OCI-LY7 (cell line): ENCODE results near the gene TUBAL3. TPM values are rescaled to one million over a fixed set of nuclear protein-coding genes. Genes with fewer than 3 reads are reported as not detected.

Experiments
- BruUV-seq: library from RNA; stranded (reverse); fragments of 400-500 nt; replicated peaks from 2 replicates; lab custom pipeline; 2021; lab: Mats Ljungman, UMichigan
- CTCF ChIA-PET: fragments of 300-600 bp; sonication (Branson Sonifier 250); formaldehyde crosslinking; loops from one replicate; lab custom pipeline; 2022; ENCODE audit warnings: antibody characterized with exemption; ENCODE audit not compliant: unreplicated experiment; lab: Charles Lee
- POLR2A ChIA-PET: fragments of 300-600 bp; sonication (Branson Sonifier 250); formaldehyde crosslinking; loops from one replicate; lab custom pipeline; 2022; ENCODE audit warnings: antibody characterized with exemption; lab: Charles Lee
- DNase-seq: peaks from one replicate; pipeline ENCODE4 v3.0.0-alpha.2; 2015; ENCODE audit warnings: low spot score
- H2AFZ ChIP-seq: fragments of 200-600 bp; sonication (generic), shearing (Covaris generic); 2 replicates; pipeline ENCODE4 v1.6.1; 2014; ENCODE audit warnings: mild to moderate bottlenecking, antibody characterized with exemption, low read length, moderate library complexity
- H3K27ac ChIP-seq: fragments of 200-600 bp; sonication (generic); 2 replicates; pipeline ENCODE4 v1.5.1; 2014; ENCODE audit warnings: mixed run types, low read depth, mild to moderate bottlenecking, moderate library complexity, low read length, inconsistent platforms; ENCODE audit not compliant: poor library complexity, severe bottlenecking
- H3K36me3 ChIP-seq: fragments of 200-600 bp; sonication (generic); 2 replicates; pipeline ENCODE4 v1.6.1; 2014; ENCODE audit warnings: mild to moderate bottlenecking, antibody characterized with exemption, low read length, moderate library complexity, mixed read lengths; ENCODE audit not compliant: insufficient read depth
- H3K4me1 ChIP-seq: fragments of 200-600 bp; sonication (generic); 2 replicates; pipeline ENCODE4 v1.5.1; 2014; ENCODE audit warnings: mild to moderate bottlenecking, low read length; ENCODE audit not compliant: insufficient read depth, poor library complexity, severe bottlenecking
- H3K4me2 ChIP-seq: fragments of 200-600 bp; sonication (generic); 2 replicates; pipeline ENCODE4 v1.6.1; 2014; ENCODE audit warnings: mild to moderate bottlenecking, low read length
- H3K4me3 ChIP-seq: fragments of 200-600 bp; sonication (generic); 2 replicates; pipeline ENCODE4 v1.5.1; 2014; ENCODE audit warnings: mild to moderate bottlenecking, low read depth, low read length; ENCODE audit not compliant: poor library complexity, severe bottlenecking
- H3K79me2 ChIP-seq: fragments of 200-600 bp; sonication (generic); 2 replicates; pipeline ENCODE4 v1.6.1; 2016; ENCODE audit warnings: low read depth, mild to moderate bottlenecking, low read length, moderate library complexity, mixed read lengths; ENCODE audit not compliant: insufficient read depth
- H3K9me2 ChIP-seq: fragments of 200-600 bp; sonication (generic); 2 replicates; pipeline ENCODE4 v1.6.1; 2016; ENCODE audit warnings: mild to moderate bottlenecking, low read length, mixed read lengths; ENCODE audit not compliant: insufficient read depth
- H3K9me3 ChIP-seq: fragments of 200-600 bp; sonication (generic); 2 replicates; pipeline ENCODE4 v1.6.1; 2014; ENCODE audit warnings: mild to moderate bottlenecking, mixed run types, low read length, mixed read lengths
- H4K20me1 ChIP-seq: fragments of 200-600 bp; sonication (generic); 2 replicates; pipeline ENCODE4 v1.6.1; 2014; ENCODE audit warnings: mild to moderate bottlenecking, antibody characterized with exemption, low read length, moderate library complexity, mixed read lengths; ENCODE audit not compliant: insufficient read depth
- EZH2phosphoT487 ChIP-seq: fragments of 200-600 bp; sonication (generic); IDR thresholded peaks from 2 replicates; pipeline ENCODE4 v1.6.1; 2018; ENCODE audit warnings: low read depth, borderline replicate concordance, mild to moderate bottlenecking, mixed run types, antibody characterized with exemption, low read length, moderate library complexity, mixed read lengths
- intact Hi-C: fragments of 100-400 bp; cut with micrococcal nuclease; formaldehyde crosslinking; loops from one replicate; pipeline ENCODE4 v1.10.0; 2022; ENCODE audit not compliant: unreplicated experiment
- total RNA-seq, 2 experiments: library from RNA; depleted of rRNA in 1 of 2; stranded (reverse); fragments of >200 nt in 1 of 2; shearing (Covaris generic) in 1 of 2; gene quantifications; 2 replicates each; pipeline ENCODE4 v1.2.3, GENCODE V29; 2014 to 2022
- TF ChIP-seq, protein P1 (sequence below): fragments of 200-600 bp; sonication (generic); conservative IDR thresholded peaks from 2 replicates; pipeline ENCODE4 v1.5.1; 2014; ENCODE audit warnings: mild to moderate bottlenecking, antibody characterized with exemption, low read length, moderate library complexity, mixed read lengths

Gene TUBAL3
- total RNA-seq, 2 experiments from 2014 or later, result not detected

DNA sequence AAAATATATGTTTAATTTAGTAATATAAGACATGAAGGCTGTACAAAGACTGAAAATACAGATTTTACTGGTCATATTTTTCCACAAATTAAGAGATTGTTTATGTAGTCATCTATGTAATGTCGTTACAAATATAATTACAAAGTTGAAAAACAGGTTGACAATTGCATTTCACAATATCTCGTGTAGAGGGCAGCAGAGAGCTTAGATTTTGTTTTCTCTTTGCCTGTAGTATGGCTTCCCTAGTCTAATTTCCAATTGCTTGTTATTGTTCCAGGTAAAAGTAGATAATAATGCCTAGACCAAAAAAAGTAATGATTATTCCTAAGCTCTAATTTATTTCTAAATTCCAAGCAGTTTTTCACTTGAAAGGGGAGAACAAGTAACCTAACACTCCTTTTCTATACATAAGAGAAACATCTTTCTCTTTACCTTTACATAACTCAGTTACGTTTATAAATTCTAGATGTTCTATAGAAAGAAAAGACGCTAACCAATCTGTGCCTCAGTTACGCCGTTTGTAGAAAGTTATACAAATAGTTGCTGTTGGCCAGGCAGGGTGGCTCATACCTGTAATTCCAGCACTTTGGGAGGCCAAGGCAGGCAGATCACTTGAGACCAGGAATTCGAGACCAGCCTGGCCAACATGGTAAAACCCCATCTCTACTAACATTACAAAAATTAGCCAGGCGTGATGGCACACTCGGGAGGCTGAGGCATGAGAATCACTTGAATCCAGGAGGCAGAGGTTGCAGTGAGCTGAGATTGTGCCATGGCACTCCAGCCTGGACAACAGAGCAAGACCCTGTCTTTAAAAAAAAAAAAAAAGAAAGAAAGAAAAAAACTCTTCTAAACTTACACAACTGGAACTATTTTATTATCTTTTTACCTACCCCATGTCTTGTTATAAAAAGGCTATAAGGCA lies 37.7 kb upstream of the TUBAL3 start:
- no peaks in the 10 kb centered on the region for H3K9me2 ChIP-seq
- DNase-seq, result peak; percentile 64
- no peak for TF ChIP-seq EZH2phosphoT487
- TF ChIP-seq, protein P1, sequence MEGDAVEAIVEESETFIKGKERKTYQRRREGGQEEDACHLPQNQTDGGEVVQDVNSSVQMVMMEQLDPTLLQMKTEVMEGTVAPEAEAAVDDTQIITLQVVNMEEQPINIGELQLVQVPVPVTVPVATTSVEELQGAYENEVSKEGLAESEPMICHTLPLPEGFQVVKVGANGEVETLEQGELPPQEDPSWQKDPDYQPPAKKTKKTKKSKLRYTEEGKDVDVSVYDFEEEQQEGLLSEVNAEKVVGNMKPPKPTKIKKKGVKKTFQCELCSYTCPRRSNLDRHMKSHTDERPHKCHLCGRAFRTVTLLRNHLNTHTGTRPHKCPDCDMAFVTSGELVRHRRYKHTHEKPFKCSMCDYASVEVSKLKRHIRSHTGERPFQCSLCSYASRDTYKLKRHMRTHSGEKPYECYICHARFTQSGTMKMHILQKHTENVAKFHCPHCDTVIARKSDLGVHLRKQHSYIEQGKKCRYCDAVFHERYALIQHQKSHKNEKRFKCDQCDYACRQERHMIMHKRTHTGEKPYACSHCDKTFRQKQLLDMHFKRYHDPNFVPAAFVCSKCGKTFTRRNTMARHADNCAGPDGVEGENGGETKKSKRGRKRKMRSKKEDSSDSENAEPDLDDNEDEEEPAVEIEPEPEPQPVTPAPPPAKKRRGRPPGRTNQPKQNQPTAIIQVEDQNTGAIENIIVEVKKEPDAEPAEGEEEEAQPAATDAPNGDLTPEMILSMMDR, result peak; percentile 95
- ChIA-PET CTCF (interaction anchor here (0.6 to 2.5 kb wide), 3 partner anchors 9 to 218 kb away, joined by 3 to 13 read pairs (median 4); no protein-coding TSS in a partner anchor), POLR2A (interaction anchor here (1.5 to 2.0 kb wide), 2 partner anchors 13 to 180 kb away, joined by 4 to 5 read pairs; no protein-coding TSS in a partner anchor)
- peaks cover 25% of the 10 kb centered on the region for H3K36me3 ChIP-seq
- H3K79me2 ChIP-seq, result peaks cover 12% of the 10 kb centered on the region; the same call in 1 of the 2 replicates
- peaks cover 18% of the 10 kb centered on the region for H3K4me1 ChIP-seq
- H2AFZ ChIP-seq, result no peak overlapping the region
- H3K4me3 ChIP-seq, result no peak overlapping the region
- H3K9me3 ChIP-seq, result no peaks in the 10 kb centered on the region
- no TSS peak for BruUV-seq
- H4K20me1 ChIP-seq, result 0 out of 2 replicates have a peak, but pooled peaks cover 6% of the 10 kb centered on the region
- intact Hi-C loops, result loop anchor here (1.0 to 10.0 kb wide), 3 partner anchors 181 to 432 kb away; no protein-coding TSS in a partner anchor
- H3K4me2 ChIP-seq, result no peak overlapping the region
- no peak overlapping the region for H3K27ac ChIP-seq

GRCh38 chr10:5441106-5441505 lies 36.5 kb upstream of the TUBAL3 start:
- POLR2A ChIA-PET, result interaction anchor here (0.7 to 2.0 kb wide), 4 partner anchors 14 to 398 kb away, joined by 3 to 11 read pairs (median 4); no protein-coding TSS in a partner anchor

More at GRCh38 chr10:5441106-5441505, 36.5 kb upstream of the TUBAL3 start:
- BruUV-seq, result no TSS peak
- Histone ChIP-seq H3K27ac (no peak overlapping the region), H2AFZ (no peak overlapping the region), H3K9me3 (no peaks in the 10 kb centered on the region), H3K4me1 (peaks cover 14% of the 10 kb centered on the region), H3K36me3 (peaks cover 25% of the 10 kb centered on the region), H4K20me1 (no peaks in the 10 kb centered on the region), H3K4me2 (no peak overlapping the region), H3K9me2 (no peaks in the 10 kb centered on the region), H3K4me3 (no peak overlapping the region), H3K79me2 (peaks cover 3% of the 10 kb centered on the region; the same call in 1 of the 2 replicates)
- DNase-seq, result no peak
- TF ChIP-seq, protein P1, result no peak
- no peak for TF ChIP-seq EZH2phosphoT487
- CTCF ChIA-PET, result interaction anchor here (2.5 kb wide), 1 partner anchor 182 kb away, joined by 13 read pairs; no protein-coding TSS in a partner anchor
- intact Hi-C loops, result loop anchor here (10.0 kb wide), 2 partner anchors 304 to 434 kb away; no protein-coding TSS in a partner anchor
